GM18909 (cell line): ENCODE results near the gene PACRGL.
A peak's percentile ranks its signal among the peaks of the same experiment; 100 is the strongest.

Experiments used
- ATAC-seq: cut with Tn5 transposase; IDR thresholded peaks from one replicate; pipeline ENCODE4 v1.9.1; 2021; ENCODE audit warnings: mild to moderate bottlenecking; ENCODE audit not compliant: unreplicated experiment, poor library complexity

Gene PACRGL

DNA sequence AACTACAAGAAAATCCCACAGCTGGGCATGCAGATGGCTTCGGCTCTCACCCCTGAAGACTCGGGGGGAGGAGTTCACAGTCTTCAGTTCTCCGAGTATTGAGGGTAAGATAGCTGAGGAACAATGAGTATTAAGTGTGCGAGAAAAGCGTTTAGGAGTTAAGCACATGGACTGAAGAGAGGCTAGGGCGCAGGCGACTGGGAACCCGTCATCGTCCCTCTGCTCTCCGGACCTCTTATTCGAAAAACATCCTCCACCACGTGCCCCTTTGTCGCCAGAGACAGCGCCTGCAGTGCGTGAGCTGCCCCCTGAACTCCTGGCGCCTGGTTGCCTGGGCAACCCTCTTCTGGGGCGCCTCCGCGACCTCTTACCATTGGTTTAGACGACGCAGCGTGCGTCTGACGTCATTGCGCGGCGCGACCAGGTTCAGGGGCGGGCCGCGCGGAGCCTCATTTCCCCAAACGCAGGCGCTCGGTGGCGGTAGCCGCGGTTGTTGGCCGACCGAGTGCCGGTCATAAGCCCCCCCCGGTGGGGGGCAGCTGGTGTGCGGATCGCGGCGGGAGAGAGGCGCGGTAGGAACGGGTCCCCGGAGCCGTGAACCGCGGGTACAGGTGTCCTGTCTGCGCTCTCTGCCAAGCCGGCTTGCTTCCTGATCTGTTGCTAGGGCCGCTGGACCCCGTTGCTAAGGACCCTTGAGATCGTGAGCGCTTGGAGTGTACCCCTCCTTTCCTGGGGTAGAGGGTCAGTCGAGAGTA lies at the start of gene PACRGL:
TSS of gene PACRGL (plus strand) at position 452 of the 755 bp plus-strand sequence. CDS start 4,024 bp downstream, outside the sequence.
- ATAC-seq: peak; percentile 100

- no peak for ATAC-seq
Observed at GRCh38 chr4:20652226-20652885, 47.9 kb upstream of the PACRGL start.

GRCh38 chr4:20658456-20658855 lies 41.8 kb upstream of the PACRGL start:
- ATAC-seq: no peak

DNA sequence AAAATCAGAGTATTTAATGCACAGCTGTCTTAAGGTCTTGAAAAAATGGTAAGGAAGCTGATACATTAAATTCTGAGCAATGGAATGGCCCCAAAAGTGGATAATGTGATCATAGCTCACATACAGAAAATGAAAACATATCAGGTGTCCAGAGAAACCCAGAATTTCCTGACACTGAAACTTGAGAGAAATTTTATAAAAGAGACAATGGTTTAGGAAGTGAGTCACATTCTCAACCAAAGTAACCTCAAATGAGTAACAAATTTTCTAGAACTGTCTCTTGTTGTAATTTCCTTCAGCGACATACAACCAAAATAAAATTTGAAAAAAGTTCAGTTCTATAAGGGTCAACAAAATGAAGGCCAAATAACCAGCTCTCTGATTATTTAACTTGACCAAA lies 37.4 kb upstream of the PACRGL start:
- ATAC-seq: no peak

DNA sequence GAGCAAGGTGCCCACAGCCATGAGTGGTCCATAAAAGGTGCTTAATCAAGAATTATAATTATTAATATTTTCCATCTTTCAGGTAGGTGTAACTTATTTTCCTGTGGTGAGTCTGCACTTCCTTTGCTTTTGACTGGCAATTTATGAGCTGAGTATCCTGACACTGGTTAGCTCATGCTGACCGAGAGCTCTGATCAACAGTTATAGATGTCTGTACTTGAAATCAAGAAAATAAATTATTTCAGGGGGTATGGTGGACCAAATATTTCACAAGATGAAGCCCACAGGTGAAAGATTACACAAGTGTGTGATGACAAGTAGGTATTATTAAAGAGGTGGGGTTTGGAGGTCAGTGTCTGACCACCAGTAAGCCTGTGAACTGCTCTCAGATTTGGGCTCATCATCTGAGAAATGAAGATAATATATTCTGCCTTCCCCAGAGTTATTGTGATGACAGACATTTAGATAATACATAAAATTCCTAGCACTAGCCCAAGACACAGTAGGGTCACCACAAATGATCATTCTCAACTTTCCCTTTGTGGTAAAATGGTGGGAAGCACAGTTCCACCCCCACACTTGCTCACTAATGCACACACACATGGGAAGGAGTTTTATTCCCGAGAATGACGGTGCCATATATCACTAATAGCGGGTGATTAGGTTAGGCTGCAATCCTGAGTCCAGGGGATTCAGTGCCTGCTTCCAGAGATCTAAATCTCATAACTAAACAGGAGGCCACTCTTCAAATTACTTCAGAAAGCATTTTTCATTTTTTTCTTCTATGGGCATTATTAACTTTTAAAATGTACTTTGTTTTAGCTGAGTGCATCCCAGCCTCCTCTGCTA lies 34.0 kb upstream of the PACRGL start:
- no peak for ATAC-seq

GRCh38 chr4:20672262-20672661 lies 28.0 kb upstream of the PACRGL start:
- ATAC-seq: no peak

- no peak for ATAC-seq
Observed at GRCh38 chr4:20675786-20676185, 24.5 kb upstream of the PACRGL start.

DNA sequence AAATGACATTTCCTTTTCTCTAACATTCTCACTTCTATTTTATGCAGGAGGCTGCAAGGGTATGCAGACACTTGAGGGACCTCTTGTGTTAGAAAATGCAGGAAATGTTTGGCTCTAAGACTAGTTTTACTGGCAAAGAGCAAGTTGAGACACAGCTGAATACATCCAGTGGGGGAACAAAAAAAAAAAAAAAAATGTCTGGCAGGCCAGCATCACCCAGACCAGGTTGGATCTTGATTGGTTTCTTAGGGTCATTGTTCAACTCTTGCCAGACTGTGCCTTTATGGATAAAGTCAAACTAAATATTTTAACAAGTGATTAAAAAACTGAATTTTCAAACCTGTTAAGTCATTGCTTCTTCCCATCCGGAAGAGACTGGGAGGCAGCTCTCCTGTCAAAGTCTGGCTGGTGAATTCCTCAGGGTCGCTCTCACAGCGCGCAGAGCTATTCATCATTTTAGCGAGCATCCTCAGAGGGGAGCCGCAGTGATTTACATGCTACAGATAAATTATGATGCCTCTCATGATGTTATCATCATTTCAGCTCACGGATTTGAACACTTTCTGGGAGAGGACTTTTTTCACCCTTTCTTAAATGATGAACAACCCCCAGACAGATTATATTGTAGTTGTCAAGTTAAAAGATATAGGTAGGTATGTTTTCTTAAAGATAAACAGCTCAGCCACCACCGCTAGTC lies 23.6 kb upstream of the PACRGL start:
- no peak for ATAC-seq

DNA sequence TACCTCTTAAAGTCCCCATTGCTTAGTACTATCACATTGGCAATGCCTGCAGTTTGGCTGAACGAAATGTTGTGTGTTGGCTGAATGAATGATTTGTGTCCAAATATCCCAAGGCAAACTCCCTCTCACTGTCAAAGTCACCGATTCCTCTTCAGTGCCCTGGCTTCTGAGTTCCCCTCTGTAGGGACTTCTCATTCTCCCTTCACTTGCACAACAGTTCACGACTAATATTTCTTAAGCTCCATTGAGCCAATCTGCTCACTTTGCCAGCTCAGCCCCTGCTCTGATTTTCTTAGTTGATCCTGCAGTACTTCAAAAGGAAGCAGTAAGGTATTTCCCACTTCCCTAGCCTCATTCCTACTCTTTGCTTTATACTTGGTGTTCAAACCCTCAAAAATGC lies 21.9 kb upstream of the PACRGL start:
- no peak for ATAC-seq

DNA sequence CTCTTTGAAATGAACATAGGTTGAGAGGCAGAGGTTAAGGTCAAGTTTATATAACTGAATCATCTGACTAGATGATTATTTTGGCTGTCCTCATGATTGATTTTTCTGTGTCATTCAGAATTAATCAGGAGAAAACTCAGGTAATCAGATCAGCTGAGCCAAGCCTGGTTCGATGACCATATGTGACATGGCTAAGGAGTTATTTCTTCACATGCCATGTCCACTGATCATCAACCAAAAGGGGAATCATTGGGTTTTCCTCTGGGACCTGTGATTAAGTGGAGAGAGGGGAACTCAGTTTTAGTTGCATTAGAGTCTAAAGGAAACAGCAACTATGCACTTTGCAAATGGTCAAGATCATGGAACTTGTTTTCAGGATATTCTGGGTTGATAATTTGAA lies 20.3 kb upstream of the PACRGL start:
- ATAC-seq: no peak

- no peak for ATAC-seq
Observed at GRCh38 chr4:20680736-20681135, 19.5 kb upstream of the PACRGL start.

DNA sequence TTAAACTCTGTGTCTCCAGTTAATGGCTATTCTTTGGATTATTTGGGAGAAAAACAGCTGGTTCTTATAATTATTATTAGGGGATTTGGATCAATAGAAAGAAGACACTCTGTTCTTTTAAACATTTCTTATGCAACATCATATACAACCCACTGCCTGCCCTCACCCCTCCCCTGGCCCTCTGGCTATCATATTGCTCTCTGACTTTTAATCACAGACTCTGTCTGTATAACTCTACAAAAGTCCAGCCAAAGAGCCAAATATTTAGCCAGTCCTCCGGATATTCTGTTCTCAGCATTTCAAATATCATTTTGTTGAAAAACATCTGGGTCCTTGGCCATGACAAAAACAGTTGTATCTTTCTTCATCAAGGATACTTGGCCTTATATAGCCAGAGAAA lies 19.0 kb upstream of the PACRGL start:
- ATAC-seq: no peak

DNA sequence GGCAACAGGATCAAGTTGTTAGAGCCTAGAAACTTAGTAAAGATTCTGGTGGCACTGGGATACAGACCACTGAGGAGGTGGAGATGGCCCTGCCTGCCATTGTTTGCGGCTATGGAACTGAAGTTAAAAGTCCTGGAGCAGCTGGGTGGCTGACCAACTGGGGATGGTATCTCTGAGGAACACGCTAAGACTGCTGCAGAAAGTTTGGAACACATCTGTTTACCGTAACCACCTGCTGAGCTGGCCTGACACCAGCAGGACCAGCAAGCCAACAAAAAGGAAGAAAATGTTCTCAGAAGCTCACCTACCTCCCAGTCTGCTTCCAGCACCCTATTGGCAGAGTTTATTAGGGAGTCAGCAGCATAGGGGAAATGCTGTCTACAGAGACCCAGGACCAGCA lies 17.4 kb upstream of the PACRGL start:
- ATAC-seq: no peak

- ATAC-seq: no peak
Observed at GRCh38 chr4:20683766-20684165, 16.5 kb upstream of the PACRGL start.

DNA sequence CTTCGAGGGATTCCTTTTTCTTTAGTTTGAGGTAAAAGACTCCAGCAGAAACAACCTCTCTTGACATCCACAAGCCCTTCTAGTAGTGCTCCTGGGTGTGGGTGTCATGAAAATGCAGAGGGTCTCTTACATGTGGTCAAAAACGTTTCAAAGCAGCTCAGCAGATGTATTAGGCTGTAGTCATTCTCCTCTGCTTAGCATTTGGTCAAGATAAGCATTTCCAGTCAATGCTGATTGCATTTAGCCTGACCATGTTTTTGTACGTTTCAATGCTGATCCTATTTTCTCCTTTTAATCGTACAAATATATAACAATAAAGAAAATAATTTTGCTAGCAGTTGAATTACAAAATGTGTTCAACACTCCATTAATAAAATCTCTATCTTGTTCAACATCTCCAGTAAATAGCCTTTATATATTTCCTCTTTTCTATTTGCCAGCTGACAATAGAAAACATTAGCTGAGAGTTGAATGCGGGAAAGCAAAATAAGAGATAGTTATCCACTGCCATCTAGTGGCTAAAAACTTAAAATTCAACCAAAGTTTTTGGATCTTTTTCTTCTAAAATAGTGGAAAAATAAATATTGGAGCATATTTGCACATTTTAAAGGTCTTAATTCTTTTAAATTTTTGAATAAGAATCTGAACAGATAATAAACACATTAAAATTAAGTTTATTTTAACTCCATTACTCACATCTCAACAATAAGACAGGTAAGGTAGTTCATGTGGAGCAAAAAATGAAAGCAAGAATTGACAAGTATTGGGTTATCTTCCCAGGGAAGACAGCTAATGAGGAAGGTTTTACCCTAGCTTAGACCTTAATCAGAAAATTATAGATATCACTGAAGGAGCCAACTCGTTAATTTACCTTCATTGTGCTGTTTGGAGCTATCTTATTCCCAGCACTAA lies 15.2 kb upstream of the PACRGL start:
- peak; percentile 42 for ATAC-seq

GRCh38 chr4:20687864-20688263 lies 12.4 kb upstream of the PACRGL start:
- no peak for ATAC-seq

DNA sequence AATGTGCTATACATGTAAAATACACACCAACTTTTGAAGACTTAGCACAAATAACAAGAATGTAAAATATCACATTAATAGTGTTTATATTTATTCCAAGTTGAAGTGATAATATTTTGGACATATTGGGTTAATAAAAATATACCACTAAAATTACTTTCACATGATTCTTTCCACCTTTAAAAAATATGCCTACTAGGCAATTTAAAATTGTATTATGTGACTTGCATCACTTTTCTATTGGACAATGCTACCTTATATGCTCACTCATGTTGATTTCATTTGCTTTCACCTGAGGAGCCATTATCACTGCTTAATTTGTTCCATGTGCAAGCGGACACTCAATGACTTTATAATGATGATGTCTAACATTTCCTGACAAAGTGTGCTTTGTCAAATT lies 3.4 kb upstream of the PACRGL start:
- ATAC-seq: no peak

DNA sequence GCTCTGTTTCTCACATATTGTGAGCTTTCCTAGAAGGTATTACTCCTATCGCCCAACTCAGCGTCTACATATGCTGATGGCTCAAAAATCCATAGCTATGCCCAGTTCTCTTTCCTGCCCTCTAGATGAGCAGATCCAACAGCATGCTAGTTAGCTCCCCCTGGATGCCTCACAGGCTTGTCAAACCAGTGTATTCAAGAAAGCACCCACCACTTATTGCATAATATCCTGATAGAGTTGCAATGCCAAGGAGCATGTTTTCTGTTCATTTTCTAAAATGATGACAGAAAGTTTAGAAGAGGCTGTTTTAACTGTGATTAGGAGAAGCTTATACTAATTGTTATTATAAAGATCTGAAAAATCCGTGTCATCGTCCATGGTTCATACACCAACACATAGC lies 1.9 kb upstream of the PACRGL start:
- no peak for ATAC-seq

DNA sequence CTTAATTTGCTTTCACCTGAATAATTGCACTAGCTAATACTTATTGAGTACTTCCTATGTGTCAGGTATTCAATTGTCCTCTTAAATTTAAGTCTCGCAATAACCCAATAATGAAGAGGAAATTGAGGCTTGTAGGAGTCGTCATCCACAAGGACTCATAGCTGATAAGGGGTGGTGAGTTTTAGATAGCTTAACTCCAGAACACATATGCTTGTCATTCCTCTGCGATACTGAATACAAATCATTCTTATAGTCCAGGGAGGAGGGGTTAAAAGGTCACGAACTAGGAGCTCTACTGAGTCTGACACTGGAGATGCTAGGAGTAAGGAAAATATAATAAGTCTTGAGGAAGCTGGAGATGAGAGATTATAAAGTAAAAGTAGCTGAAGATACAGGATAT lies 1.4 kb upstream of the PACRGL start:
- no peak for ATAC-seq

DNA sequence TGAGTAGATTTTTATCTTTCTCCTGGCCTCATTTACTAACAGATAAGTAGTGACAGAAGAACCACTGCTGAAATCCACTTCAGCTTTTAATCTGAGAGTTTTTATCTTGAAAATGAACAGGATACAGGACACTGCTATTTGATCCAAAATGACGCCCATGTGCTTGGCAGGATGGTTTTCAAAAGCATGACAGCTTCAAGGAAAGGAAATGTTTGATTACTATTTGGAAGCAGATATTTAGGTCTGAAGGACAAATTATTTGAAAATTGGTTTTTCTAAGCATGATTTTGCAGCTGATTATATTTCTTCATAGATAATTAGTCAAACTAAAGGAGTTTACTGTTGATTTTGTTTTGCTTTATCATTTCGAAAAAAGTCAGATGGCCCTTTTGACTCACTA lies 11.1 kb downstream of the PACRGL start:
- ATAC-seq: no peak
